Measurements from ENCODE around the gene XDH.
A peak's percentile ranks its signal among the peaks of the same experiment; 100 is the strongest.

The XDH gene

DNA sequence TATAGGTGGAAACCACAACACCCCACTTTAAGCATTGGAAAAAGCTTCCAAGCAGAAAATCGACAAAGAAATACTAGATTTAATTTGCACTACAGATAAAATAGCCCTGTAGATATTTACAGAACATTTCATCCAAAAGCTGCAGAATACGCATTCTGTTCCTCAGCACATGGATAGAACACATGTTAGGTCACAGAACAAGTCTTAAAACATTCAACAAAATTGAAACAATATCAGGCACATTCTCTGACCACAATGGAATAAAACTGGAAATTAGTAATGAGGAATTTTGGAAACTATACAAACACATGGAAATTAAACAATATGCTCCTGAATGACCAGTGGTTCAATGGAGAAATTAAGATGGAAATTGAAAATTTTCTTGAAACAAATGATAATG lies 27.8 kb upstream of the XDH start:
- Histone ChIP-seq H3K9me3 (ENCODE audit: insufficient read depth, low read length, severe bottlenecking) (no peaks in the 10 kb centered on the region), H3K27me3 (ENCODE audit: insufficient read depth, low read length, poor library complexity) (no peaks in the 10 kb centered on the region), H3K36me3 (ENCODE audit: insufficient read depth, low read length) (no peaks in the 10 kb centered on the region), H3K9ac (ENCODE audit: low read depth, low read length) (no peak overlapping the region), H3K27ac (ENCODE audit: low read length) (no peak overlapping the region), H4K20me1 (ENCODE audit: insufficient read depth, low read length) (no peaks in the 10 kb centered on the region), H3K79me2 (ENCODE audit: insufficient read depth, low read length) (no peaks in the 10 kb centered on the region), H3K4me2 (ENCODE audit: insufficient read depth, low read length) (no peak overlapping the region), H3K4me1 (ENCODE audit: insufficient read depth, low read length) (no peaks in the 10 kb centered on the region), H3K4me3 (ENCODE audit: low read depth in 1 of 2, low read length in 2 of 2) (no peak overlapping the region), H2AFZ (ENCODE audit: low read depth, low read length) (no peak overlapping the region)
- DNase-seq: no peak
- ATAC-seq (ENCODE audit: insufficient read depth, low read depth): no peak
- no peak for TF ChIP-seq EZH2 (IDR thresholded peaks at IDR 0.05; ENCODE audit: borderline replicate concordance, low read depth, low read length, severe bottlenecking)
- TF ChIP-seq, protein P1, sequence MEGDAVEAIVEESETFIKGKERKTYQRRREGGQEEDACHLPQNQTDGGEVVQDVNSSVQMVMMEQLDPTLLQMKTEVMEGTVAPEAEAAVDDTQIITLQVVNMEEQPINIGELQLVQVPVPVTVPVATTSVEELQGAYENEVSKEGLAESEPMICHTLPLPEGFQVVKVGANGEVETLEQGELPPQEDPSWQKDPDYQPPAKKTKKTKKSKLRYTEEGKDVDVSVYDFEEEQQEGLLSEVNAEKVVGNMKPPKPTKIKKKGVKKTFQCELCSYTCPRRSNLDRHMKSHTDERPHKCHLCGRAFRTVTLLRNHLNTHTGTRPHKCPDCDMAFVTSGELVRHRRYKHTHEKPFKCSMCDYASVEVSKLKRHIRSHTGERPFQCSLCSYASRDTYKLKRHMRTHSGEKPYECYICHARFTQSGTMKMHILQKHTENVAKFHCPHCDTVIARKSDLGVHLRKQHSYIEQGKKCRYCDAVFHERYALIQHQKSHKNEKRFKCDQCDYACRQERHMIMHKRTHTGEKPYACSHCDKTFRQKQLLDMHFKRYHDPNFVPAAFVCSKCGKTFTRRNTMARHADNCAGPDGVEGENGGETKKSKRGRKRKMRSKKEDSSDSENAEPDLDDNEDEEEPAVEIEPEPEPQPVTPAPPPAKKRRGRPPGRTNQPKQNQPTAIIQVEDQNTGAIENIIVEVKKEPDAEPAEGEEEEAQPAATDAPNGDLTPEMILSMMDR (IDR thresholded peaks at IDR 0.05; ENCODE audit: borderline replicate concordance, extremely low read depth, low read length, poor library complexity, severe bottlenecking): no peak

DNA sequence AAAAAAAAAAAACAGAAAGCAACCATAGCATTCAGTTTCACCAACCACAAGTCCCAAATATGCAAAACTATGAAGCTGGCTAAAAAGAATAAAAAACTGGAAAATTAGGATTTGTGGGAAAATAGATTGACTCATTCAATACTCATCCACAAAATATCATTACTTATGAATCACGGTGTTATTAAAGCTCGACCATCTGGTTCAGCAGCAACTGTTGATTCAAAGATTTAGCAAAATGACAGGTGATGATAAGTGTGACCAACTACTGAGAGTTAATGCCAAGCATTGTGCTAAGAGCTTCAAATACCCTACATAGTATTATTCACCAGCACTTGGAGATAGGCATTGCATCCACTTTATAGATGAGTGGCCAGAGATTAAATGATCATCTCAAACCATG lies 26.2 kb upstream of the XDH start:
- Histone ChIP-seq H3K4me1 (ENCODE audit: insufficient read depth, low read length) (no peaks in the 10 kb centered on the region), H3K36me3 (ENCODE audit: insufficient read depth, low read length) (no peaks in the 10 kb centered on the region), H3K9me3 (ENCODE audit: insufficient read depth, low read length, severe bottlenecking) (no peaks in the 10 kb centered on the region), H3K4me3 (ENCODE audit: low read depth in 1 of 2, low read length in 2 of 2) (no peak overlapping the region), H3K9ac (ENCODE audit: low read depth, low read length) (no peak overlapping the region), H4K20me1 (ENCODE audit: insufficient read depth, low read length) (no peaks in the 10 kb centered on the region), H3K27me3 (ENCODE audit: insufficient read depth, low read length, poor library complexity) (no peaks in the 10 kb centered on the region), H3K4me2 (ENCODE audit: insufficient read depth, low read length) (no peak overlapping the region), H2AFZ (ENCODE audit: low read depth, low read length) (no peak overlapping the region), H3K79me2 (ENCODE audit: insufficient read depth, low read length) (no peaks in the 10 kb centered on the region), H3K27ac (ENCODE audit: low read length) (no peak overlapping the region)
- DNase-seq (no peak), ATAC-seq (ENCODE audit: insufficient read depth, low read depth) (no peak)
- TF ChIP-seq, protein P1 (IDR thresholded peaks at IDR 0.05; ENCODE audit: borderline replicate concordance, extremely low read depth, low read length, poor library complexity, severe bottlenecking): no peak
- no peak for TF ChIP-seq EZH2 (IDR thresholded peaks at IDR 0.05; ENCODE audit: borderline replicate concordance, low read depth, low read length, severe bottlenecking)

DNA sequence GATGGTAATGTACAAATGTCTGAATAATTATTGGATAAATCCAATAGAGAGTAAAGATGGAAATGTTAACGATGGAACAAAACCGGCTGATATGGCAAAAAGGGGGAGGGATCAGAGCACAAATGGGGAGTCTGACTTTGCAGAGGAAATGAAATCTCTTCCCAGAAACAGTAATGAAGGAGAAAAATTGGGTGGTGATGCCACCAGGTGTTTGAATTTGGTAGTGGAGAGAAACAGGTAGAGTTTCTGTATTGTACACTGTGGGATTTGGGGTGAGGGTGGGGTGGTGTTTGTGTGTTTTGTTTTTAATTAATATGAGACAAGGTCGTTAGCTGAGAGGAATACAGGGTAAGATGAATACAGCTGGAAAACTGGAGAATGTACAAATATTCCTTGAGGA lies 20.4 kb upstream of the XDH start:
- peaks cover 16% of the 10 kb centered on the region for H3K27me3 ChIP-seq (ENCODE audit: insufficient read depth, low read length, poor library complexity)
- no peak for DNase-seq
- TF ChIP-seq EZH2 (IDR thresholded peaks at IDR 0.05; ENCODE audit: borderline replicate concordance, low read depth, low read length, severe bottlenecking): no peak
- TF ChIP-seq, protein P1 (IDR thresholded peaks at IDR 0.05; ENCODE audit: borderline replicate concordance, extremely low read depth, low read length, poor library complexity, severe bottlenecking): peak; percentile 30

DNA sequence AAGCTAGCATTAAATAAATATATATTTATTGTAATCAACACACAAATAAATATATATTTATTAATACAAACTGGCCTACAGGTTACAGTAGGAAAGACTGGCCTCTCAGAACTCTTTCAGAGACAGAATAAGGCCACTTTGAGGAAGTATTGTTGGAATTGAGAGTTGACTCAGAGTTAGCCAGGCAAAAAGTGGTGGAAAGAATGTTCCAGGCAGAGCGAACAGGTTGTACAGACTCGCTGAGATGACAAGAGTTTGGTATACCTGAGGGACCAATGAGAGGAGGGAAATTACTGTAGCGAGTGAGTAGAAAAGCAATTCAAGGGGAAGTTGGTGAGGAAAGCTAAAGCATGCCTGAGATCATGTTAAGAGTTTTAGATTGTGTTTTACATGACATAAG lies 19.0 kb upstream of the XDH start:
- Histone ChIP-seq H3K4me1 (ENCODE audit: insufficient read depth, low read length) (peaks cover 8% of the 10 kb centered on the region), H3K36me3 (ENCODE audit: insufficient read depth, low read length) (no peaks in the 10 kb centered on the region), H3K27ac (ENCODE audit: low read length) (no peak overlapping the region), H3K4me2 (ENCODE audit: insufficient read depth, low read length) (no peak overlapping the region), H3K79me2 (ENCODE audit: insufficient read depth, low read length) (no peaks in the 10 kb centered on the region), H3K27me3 (ENCODE audit: insufficient read depth, low read length, poor library complexity) (peaks cover 28% of the 10 kb centered on the region), H2AFZ (ENCODE audit: low read depth, low read length) (no peak overlapping the region), H4K20me1 (ENCODE audit: insufficient read depth, low read length) (no peaks in the 10 kb centered on the region), H3K9ac (ENCODE audit: low read depth, low read length) (no peak overlapping the region), H3K9me3 (ENCODE audit: insufficient read depth, low read length, severe bottlenecking) (no peaks in the 10 kb centered on the region), H3K4me3 (ENCODE audit: low read depth in 1 of 2, low read length in 2 of 2) (no peak overlapping the region)
- ATAC-seq (ENCODE audit: insufficient read depth, low read depth) (no peak), DNase-seq (no peak)
- TF ChIP-seq, protein P1 (IDR thresholded peaks at IDR 0.05; ENCODE audit: borderline replicate concordance, extremely low read depth, low read length, poor library complexity, severe bottlenecking): no peak
- no peak for TF ChIP-seq EZH2 (IDR thresholded peaks at IDR 0.05; ENCODE audit: borderline replicate concordance, low read depth, low read length, severe bottlenecking)

More for the DNA sequence above, 20.4 kb upstream of the XDH start:
- H3K79me2 ChIP-seq (ENCODE audit: insufficient read depth, low read length): no peaks in the 10 kb centered on the region
- no peaks in the 10 kb centered on the region for H3K9me3 ChIP-seq (ENCODE audit: insufficient read depth, low read length, severe bottlenecking)
- H3K4me1 ChIP-seq (ENCODE audit: insufficient read depth, low read length): peaks cover 5% of the 10 kb centered on the region
- H3K4me3 ChIP-seq (ENCODE audit: low read depth in 1 of 2, low read length in 2 of 2): no peak overlapping the region
- no peak overlapping the region for H3K9ac ChIP-seq (ENCODE audit: low read depth, low read length)
- no peak for ATAC-seq (ENCODE audit: insufficient read depth, low read depth)
- H3K36me3 ChIP-seq (ENCODE audit: insufficient read depth, low read length): no peaks in the 10 kb centered on the region
- H3K4me2 ChIP-seq (ENCODE audit: insufficient read depth, low read length): no peak overlapping the region
- H2AFZ ChIP-seq (ENCODE audit: low read depth, low read length): no peak overlapping the region
- H4K20me1 ChIP-seq (ENCODE audit: insufficient read depth, low read length): no peaks in the 10 kb centered on the region
- H3K27ac ChIP-seq (ENCODE audit: low read length): no peak overlapping the region

Data from DND-41 (cell line).